T-helper 2 cell treated with Interferon-gamma antibody and Interleukin-4, amounts not matched to agents 5 μg/mL and 100 μg/mL, for 36 hours (primary cell): ENCODE data around the gene ADK.
"Not testable (repeated sequence)": the region's sequence is repeated elsewhere in the genome, so short reads cannot be mapped to it uniquely, and the experiment has no call there.

Source experiments
- DNase-seq: peaks from one replicate; pipeline ENCODE4 v3.0.0; 2021; ENCODE audit warnings: low spot score
- H3K27ac Mint-ChIP-seq: one replicate; pipeline ENCODE4 v1.8.0; 2021; ENCODE audit warnings: mild to moderate bottlenecking, mixed read lengths
- H3K27me3 Mint-ChIP-seq: one replicate; pipeline ENCODE4 v1.8.0; 2021; ENCODE audit warnings: low read depth, mixed read lengths
- H3K36me3 Mint-ChIP-seq: one replicate; pipeline ENCODE4 v1.8.0; 2021; ENCODE audit warnings: low read depth, mixed read lengths
- H3K4me1 Mint-ChIP-seq: one replicate; pipeline ENCODE4 v1.8.0; 2021; ENCODE audit warnings: low read depth, mixed read lengths
- H3K4me3 Mint-ChIP-seq: one replicate; pipeline ENCODE4 v1.8.0; 2022; ENCODE audit warnings: mild to moderate bottlenecking, moderate library complexity, mixed read lengths
- H3K9me3 Mint-ChIP-seq: one replicate; pipeline ENCODE4 v1.8.0; 2021; ENCODE audit warnings: mixed read lengths

The ADK gene

DNA sequence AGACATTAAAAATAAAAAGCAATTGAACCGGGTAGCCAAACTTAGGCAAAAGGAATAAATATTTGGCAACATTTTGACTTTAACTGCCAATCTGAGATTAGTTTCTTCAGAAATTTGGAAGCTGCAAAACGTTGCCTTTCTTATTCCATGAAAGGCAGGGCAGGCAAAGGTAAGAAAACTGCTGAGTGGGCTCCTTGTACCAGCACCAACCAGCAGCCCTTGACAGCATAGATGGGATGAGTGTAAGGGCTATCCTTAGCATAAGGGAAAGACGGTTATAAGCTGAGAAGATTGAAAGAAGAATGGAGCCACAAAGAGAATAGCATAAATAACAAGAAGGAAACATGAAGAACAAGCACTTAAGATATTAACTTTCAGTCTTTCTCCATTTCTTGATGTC lies 29.0 kb upstream of the ADK start:
- Mint-ChIP-seq H3K36me3 (peaks cover 63% of the 10 kb centered on the region), H3K27ac (no peak overlapping the region), H3K27me3 (no peaks in the 10 kb centered on the region), H3K4me1 (peaks cover 6% of the 10 kb centered on the region), H3K9me3 (no peaks in the 10 kb centered on the region), H3K4me3 (no peak overlapping the region)
- no peak for DNase-seq

DNA sequence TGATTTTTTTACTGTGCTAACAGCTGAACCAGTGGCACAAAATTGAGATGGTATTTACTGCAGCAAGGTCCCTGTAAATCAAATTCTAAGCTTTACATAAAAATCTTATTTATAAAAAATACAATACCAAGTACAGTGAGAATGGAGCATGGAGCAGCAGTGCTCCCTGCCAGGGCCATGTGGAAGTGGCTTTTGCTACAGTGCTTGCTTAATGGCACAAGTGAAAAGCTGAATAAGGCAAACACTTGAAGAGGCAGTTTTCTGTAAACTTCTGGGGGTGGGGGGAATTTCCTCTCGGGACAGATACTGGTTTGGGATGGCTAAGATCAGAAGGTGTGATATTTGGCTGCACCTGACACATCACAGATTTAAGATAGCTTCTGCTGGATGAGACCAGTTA lies 27.9 kb upstream of the ADK start:
- DNase-seq, result no peak
- H3K4me3 Mint-ChIP-seq, result no peak overlapping the region
- H3K27me3 Mint-ChIP-seq, result no peaks in the 10 kb centered on the region
- no peak overlapping the region for H3K27ac Mint-ChIP-seq
- peaks cover 6% of the 10 kb centered on the region for H3K4me1 Mint-ChIP-seq
- no peaks in the 10 kb centered on the region for H3K9me3 Mint-ChIP-seq
- H3K36me3 Mint-ChIP-seq, result peaks cover 57% of the 10 kb centered on the region

DNA sequence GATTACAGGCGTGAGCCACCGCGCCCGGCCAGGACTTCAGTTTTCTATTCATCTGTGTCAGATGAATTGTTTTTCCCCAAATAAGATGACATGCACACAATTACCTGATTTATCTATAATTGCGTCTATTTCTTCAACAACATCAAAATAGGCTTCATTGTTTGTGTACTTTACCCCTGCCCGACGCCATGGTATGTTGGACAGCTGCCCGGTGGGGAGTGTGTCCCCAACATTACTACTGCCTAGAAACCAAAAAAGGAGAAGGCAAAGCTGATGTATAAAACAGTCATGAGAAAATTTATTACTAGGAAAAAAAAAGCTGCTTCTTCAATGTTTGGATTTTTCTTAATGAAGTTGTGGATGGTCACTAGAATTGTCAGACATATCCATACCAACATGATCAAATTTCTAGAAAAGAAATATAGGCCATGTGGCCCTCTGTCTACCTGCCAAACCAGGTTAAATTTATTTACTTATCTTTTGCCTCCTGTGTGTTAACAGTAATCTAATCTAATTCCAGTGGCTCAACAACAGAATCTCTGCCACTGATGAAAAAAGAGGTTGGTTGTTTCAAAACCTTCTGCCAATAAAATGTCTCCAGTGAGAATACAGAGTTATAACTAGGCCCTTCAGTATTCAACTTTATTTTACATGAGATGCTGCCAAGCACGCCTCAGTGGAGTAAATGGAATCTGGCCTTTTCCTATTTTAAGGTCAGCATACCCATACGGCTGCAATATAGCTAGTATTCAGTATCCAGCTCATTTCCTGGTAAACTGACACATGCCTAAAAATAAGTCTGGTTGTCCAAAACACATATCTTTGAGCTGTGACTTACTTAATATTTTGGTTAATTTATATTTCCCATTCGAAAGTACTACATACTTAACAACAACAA lies 16.8 kb upstream of the ADK start:
- H3K27ac Mint-ChIP-seq, result no peak overlapping the region
- no peak overlapping the region for H3K4me3 Mint-ChIP-seq
- H3K9me3 Mint-ChIP-seq, result no peaks in the 10 kb centered on the region
- no peaks in the 10 kb centered on the region for H3K27me3 Mint-ChIP-seq
- H3K4me1 Mint-ChIP-seq, result no peaks in the 10 kb centered on the region
- H3K36me3 Mint-ChIP-seq, result peaks cover 44% of the 10 kb centered on the region
- DNase-seq, result no peak

DNA sequence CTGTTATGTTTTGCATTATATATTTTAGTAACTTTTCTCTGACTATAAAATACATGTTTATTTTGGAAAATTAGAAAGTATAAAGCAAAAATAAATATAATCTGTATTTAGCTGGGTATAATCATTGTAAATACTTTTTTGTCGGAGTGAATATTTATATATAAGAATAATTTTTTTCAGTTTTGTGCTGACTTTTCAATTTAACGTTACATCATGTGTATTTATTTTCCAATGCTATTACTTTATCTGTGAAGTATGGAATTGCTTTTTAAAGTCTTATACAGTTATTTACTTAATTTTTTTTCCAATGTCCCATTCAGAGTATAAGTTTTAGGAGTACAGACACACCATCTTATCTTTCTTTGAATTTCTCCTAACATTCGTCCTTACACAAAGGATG lies 15.6 kb upstream of the ADK start:
- Mint-ChIP-seq H3K4me3 (no peak overlapping the region), H3K27ac (no peak overlapping the region), H3K4me1 (no peaks in the 10 kb centered on the region), H3K36me3 (peaks cover 40% of the 10 kb centered on the region), H3K9me3 (no peaks in the 10 kb centered on the region), H3K27me3 (no peaks in the 10 kb centered on the region)
- no peak for DNase-seq

DNA sequence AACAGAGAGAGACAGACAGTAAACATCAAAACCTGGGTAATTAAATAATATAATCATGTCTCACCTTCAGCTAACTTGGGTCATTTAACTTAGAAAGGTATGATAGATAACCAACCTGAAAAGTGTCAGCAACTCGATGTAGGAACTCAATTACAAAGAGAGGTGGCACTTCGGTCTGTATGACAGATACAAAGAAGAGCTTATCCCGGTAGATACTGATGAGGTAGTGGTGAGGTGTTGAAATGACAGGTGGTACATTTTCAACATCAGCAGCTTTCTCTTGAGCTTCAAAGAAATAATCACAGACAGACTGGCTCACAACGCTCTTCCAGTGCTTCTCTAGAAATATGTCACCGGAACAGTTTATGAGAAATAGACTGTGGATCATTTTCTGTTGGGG lies 13.0 kb upstream of the ADK start:
- H3K27ac Mint-ChIP-seq, result no peak overlapping the region
- H3K27me3 Mint-ChIP-seq, result no peaks in the 10 kb centered on the region
- H3K4me3 Mint-ChIP-seq, result no peak overlapping the region
- no peaks in the 10 kb centered on the region for H3K4me1 Mint-ChIP-seq
- DNase-seq, result no peak
- peaks cover 34% of the 10 kb centered on the region for H3K36me3 Mint-ChIP-seq
- H3K9me3 Mint-ChIP-seq, result no peaks in the 10 kb centered on the region

DNA sequence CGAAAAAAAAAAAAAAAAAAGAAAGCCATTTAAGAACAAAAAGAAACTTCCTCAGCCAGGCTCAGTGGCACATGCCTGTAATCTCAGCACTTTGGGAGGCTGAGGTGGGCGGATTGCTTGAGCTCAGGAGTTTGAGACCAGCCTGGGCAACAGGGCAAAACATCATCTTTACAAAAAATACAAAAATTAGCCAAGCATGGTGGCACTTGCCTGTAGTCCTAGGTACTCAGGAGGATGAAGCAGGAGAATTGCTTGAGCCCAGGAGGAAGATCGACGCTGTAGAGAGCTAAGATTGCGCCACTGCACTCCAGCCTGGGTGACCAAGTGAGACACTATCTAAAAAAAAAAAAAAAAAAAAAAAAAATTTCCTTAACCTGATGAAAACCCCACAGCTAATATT lies 12.4 kb upstream of the ADK start:
- not testable (repeated sequence) for DNase-seq

DNA sequence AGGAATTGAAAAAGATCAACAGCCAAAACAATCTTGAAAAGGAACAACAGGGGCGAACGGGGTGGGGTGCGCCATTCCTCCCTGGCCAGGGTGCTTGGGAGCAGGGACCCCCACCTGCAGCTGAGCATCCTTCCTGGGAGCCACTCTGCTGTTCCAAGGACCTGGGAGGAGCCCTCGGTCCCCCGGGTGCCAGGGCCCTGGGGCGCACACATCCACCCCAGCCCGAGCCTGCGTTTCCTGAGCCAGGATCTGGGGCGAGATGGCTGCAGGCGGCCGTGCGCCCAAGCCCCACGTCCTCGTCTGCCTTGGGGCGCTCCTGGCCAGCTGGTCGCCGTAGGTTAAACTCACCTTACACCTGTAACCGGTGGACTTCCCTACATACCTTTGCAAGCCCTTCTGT lies 11.0 kb upstream of the ADK start:
- no peaks in the 10 kb centered on the region for H3K4me1 Mint-ChIP-seq
- no peak overlapping the region for H3K4me3 Mint-ChIP-seq
- H3K9me3 Mint-ChIP-seq, result no peaks in the 10 kb centered on the region
- no peaks in the 10 kb centered on the region for H3K27me3 Mint-ChIP-seq
- H3K36me3 Mint-ChIP-seq, result peaks cover 23% of the 10 kb centered on the region
- no peak overlapping the region for H3K27ac Mint-ChIP-seq
- DNase-seq, result no peak

More for the DNA sequence above, 12.4 kb upstream of the ADK start:
- H3K4me3 Mint-ChIP-seq, H3K4me1 Mint-ChIP-seq, H3K27me3 Mint-ChIP-seq, H3K27ac Mint-ChIP-seq, H3K9me3 Mint-ChIP-seq: not testable (repeated sequence)
- peaks cover 34% of the 10 kb centered on the region for H3K36me3 Mint-ChIP-seq

DNA sequence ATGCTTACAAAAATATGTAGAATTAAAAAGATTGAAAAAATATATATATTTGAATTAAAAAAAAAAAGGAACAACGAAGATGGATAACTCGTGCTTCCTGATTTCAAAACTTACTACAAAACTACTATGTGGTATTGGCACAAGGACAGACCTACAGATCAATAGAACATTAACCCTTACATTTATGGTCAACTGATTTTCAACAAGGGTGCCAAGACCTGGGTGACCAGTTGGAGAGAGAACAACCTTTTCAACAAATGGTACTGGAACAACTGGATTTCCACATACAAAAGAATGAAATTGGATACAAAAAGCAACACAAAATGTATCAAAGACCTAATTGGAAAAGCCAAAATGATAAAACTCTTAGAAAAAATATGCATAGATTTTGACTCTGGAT lies 10.5 kb upstream of the ADK start:
- no peak for DNase-seq
- H3K4me1 Mint-ChIP-seq, result no peaks in the 10 kb centered on the region
- no peak overlapping the region for H3K4me3 Mint-ChIP-seq
- H3K36me3 Mint-ChIP-seq, result peaks cover 23% of the 10 kb centered on the region
- H3K9me3 Mint-ChIP-seq, result no peaks in the 10 kb centered on the region
- H3K27ac Mint-ChIP-seq, result no peak overlapping the region
- no peaks in the 10 kb centered on the region for H3K27me3 Mint-ChIP-seq

DNA sequence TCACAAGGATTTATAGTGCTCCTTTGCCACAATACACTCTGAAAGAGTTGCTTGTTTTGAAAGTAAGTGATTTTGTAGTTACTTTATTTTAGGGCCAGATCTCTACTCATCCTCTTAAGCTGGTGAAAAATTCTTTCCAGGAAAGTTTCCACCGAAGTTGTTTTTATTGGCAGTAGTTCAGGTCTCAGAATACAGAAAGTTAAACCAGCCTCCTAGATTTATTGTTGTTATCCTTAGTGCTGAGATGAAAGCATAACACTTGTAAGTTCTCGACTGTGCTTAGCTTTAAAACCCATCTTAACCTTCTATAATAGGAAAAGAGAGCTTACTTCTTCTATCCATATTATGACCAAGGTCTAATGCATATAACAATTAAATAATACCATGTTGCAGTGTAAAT lies 5.9 kb upstream of the ADK start:
- Mint-ChIP-seq H3K36me3 (peaks cover 20% of the 10 kb centered on the region), H3K27me3 (no peaks in the 10 kb centered on the region), H3K9me3 (no peaks in the 10 kb centered on the region), H3K4me3 (no peak overlapping the region), H3K4me1 (peaks cover 16% of the 10 kb centered on the region), H3K27ac (no peak overlapping the region)
- no peak for DNase-seq

DNA sequence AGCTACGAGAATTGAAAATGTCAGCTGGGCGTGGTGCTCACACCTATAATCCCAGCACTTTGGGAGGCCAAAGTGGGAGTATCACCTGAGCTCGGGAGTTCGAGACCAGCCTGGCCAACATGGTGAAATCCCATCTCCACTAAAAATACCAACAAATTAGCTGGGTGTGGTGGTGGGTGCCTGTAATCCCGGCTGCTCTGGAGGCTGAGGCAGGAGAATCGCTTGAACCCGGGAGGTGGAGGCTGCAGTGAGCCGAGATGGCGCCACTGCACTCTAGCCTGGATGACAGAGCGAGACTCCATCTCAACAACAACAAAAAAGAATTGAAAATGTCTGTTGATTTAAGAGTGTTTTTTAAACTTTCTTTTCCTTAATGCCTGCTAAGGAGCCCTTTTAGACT lies 4.0 kb upstream of the ADK start:
- H3K27me3 Mint-ChIP-seq, H3K4me3 Mint-ChIP-seq, DNase-seq, H3K9me3 Mint-ChIP-seq, H3K27ac Mint-ChIP-seq: not testable (repeated sequence)
- Mint-ChIP-seq H3K4me1 (peaks cover 17% of the 10 kb centered on the region), H3K36me3 (peaks cover 18% of the 10 kb centered on the region)

DNA sequence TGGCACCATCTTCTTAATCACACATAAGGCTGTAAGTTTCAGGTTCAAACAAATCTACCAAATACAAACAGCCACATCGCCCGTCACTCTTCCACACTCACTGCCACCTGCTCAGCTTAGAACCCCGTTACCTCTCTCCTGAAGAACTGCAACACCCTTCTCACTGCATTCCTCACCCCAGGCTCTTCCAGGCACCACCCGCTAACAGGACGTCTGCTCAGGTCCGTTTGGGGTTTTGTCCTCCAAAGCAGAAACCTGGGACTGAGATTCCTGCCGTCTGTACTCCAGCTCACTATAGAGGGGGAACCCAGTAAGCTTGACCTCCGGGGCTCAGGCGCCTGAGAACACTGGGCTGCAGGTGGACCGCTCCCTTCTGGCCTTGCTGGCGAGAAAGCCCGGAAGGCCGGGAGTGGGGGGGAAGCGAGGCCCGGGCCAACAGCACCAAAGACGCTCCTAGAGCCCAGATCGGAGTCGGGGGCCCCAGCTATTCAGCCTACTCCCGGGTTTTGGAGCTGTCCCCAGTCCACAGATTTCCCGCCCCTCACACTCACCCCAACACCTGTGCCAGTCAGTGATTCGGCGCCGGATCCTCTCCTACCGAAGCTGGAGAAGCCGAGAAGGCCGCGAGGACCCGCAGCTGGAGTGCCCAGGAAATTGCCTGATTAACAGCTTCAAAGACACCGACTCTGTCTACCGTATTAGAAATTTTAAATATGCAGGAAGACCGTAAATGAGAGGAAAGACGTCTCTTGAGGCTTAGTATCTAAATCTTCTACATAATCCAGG lies 624 bp upstream of the ADK start, which contains the start of gene AP3M1:
Gene AP3M1, minus strand, starts transcription at position 625 of the 786 bp plus-strand sequence. CDS start 12,449 bp downstream, outside the sequence.
- peaks cover 27% of the 10 kb centered on the region for H3K4me1 Mint-ChIP-seq
- no peak within 1 kb of the TSS for H3K27ac Mint-ChIP-seq
- H3K36me3 Mint-ChIP-seq, result peaks cover 15% of the 10 kb centered on the region

DNA sequence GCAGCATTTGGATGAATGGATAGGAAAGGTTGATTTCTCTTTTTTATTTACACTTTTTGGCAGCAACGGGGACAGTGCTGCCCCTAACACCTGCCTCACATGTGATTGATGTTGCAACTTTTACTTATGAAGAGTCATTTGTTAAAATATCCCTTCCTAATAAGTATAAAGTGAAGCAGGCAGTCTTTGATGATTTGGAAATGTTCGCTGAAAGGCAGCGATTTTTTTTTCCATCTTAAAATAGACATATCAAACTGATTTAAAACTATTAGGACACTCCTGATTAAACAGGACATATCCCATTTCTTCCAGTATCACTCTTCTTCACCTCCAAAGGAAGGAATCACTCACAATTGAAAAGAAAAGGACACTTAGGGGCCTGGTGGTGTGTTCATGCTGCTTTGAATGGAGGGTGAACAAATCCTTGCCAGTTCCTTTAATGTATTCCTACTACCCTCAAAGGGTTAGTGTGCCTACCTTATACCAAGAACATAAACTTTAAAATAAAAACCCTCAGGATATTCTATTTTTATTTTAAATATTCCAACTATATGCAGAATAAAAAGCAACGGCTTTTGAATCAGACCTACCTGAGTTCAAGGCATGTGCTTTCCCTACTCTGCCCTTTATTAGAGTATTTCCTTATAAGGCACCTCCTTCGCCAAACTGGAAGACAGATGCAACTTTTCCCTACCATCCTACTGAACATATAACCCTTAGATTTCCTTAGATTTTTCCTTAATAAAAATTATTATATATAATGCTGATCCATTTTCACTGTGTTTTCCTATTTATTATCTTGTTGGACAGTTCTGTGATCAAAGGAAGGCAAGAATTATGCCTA lies 1.1 kb downstream of the ADK start:
- Mint-ChIP-seq H3K36me3 (peaks cover 7% of the 10 kb centered on the region), H3K27me3 (no peaks in the 10 kb centered on the region), H3K4me1 (peaks cover 29% of the 10 kb centered on the region), H3K27ac (no peak overlapping the region), H3K9me3 (no peaks in the 10 kb centered on the region), H3K4me3 (peak overlapping the region; percentile 9)
- DNase-seq, result no peak

More for the DNA sequence above, 624 bp upstream of the ADK start, which contains the start of gene AP3M1:
- peak; percentile 75 for DNase-seq
- Mint-ChIP-seq H3K27me3 (no peaks in the 10 kb centered on the region), H3K4me3 (no peak within 1 kb of the TSS), H3K9me3 (no peaks in the 10 kb centered on the region)

DNA sequence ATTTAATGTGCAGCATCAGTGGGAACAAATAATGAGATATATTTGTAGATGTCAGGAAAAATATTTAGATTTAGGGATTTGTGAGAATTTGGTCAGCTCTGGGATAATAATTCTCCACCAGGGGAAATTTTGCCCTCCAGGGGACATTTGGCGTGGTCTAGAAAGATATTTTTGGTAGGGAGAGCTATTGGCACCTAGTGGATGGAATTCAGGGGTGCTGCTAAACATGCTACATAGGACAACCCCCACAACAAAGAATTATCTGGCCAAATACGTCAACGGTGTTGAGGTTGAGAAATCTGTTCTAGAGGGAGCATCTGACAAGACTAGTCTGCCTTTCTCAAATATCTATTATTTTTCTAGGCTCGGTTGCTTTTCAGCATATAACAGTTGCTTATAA lies 2.1 kb downstream of the ADK start:
- H3K27ac Mint-ChIP-seq, result no peak overlapping the region
- peaks cover 25% of the 10 kb centered on the region for H3K4me1 Mint-ChIP-seq
- no peak overlapping the region for H3K4me3 Mint-ChIP-seq

More for the DNA sequence above, 2.1 kb downstream of the ADK start:
- Mint-ChIP-seq H3K36me3 (peaks cover 3% of the 10 kb centered on the region), H3K9me3 (no peaks in the 10 kb centered on the region), H3K27me3 (no peaks in the 10 kb centered on the region)
- DNase-seq, result no peak
